Measurements from ENCODE around the gene VPS35L. TPM values are rescaled to one million over a fixed set of nuclear protein-coding genes. Genes with fewer than 3 reads are reported as not detected.

Gene VPS35L
- total RNA-seq, 1 experiment from 2014 or later = 5.4 TPM

DNA sequence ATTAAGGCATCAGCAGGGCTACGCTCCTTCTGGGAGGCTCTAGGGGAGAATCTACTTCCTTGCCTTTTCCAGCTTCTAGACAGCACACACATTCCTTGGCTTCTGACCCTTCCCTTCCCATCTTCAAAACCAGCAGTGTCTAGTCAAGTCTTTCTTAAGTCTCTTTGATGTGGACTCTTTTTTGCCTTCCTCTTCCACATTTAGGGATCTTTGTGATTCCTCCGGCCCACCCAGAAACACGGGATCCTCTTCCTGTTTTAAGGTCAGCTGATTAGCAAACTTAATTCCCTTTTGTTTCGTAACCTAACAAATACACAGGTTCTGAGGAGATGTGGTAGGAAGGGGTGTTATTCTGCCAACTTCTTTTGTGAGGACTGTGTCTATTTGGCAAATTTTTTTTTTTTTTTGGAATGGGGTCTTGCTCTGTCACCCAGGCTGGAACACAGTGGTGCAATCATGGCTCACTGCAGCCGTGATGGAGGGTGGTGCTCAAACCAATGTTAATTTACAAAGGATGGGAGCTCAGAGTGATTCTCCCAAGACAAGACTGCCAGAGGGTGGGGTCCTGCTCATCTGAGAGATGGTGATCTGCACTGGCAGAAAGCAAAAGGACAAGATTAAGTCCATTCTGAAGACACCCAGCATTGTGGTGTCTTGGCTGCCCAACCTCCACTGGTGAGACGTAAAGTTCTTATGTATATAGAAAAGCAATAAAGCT, 147.8 kb downstream of the VPS35L start:
- ChIA-PET CTCF (no interaction called here), POLR2A (no interaction called here)
- DNase-seq = no peak
- intact Hi-C loops (cut with micrococcal nuclease; ENCODE audit: unreplicated experiment) = no loop called here
- peaks cover 48% of the 10 kb centered on the region for H3K36me3 Mint-ChIP-seq (ENCODE audit: insufficient read depth, unreplicated experiment)
- no TSS peak for BruUV-seq (replicated peaks)
- no peaks in the 10 kb centered on the region for H3K9me3 Mint-ChIP-seq (ENCODE audit: unreplicated experiment)
- no peak overlapping the region for H3K27ac Mint-ChIP-seq (ENCODE audit: unreplicated experiment)
- no peaks in the 10 kb centered on the region for H3K27me3 ChIP-seq (replicated peaks; ENCODE audit: control insufficient read depth, insufficient read depth, low read length)
- peaks cover 11% of the 10 kb centered on the region for H3K4me1 Mint-ChIP-seq (ENCODE audit: low read depth, unreplicated experiment)
- peaks cover 4% of the 10 kb centered on the region for H3K36me3 ChIP-seq (ENCODE audit: control insufficient read depth, insufficient read depth, low read length)
- H3K27me3 Mint-ChIP-seq (ENCODE audit: insufficient read depth, unreplicated experiment) = no peaks in the 10 kb centered on the region
- no peak overlapping the region for H3K4me3 ChIP-seq (ENCODE audit: low read depth, low read length)
- peaks cover 11% of the 10 kb centered on the region for H3K4me1 ChIP-seq
- H3K4me3 Mint-ChIP-seq (ENCODE audit: unreplicated experiment) = no peak overlapping the region
- TF ChIP-seq, protein P1, sequence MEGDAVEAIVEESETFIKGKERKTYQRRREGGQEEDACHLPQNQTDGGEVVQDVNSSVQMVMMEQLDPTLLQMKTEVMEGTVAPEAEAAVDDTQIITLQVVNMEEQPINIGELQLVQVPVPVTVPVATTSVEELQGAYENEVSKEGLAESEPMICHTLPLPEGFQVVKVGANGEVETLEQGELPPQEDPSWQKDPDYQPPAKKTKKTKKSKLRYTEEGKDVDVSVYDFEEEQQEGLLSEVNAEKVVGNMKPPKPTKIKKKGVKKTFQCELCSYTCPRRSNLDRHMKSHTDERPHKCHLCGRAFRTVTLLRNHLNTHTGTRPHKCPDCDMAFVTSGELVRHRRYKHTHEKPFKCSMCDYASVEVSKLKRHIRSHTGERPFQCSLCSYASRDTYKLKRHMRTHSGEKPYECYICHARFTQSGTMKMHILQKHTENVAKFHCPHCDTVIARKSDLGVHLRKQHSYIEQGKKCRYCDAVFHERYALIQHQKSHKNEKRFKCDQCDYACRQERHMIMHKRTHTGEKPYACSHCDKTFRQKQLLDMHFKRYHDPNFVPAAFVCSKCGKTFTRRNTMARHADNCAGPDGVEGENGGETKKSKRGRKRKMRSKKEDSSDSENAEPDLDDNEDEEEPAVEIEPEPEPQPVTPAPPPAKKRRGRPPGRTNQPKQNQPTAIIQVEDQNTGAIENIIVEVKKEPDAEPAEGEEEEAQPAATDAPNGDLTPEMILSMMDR (IDR thresholded peaks at IDR 0.05; ENCODE audit: insufficient read depth in 1 of 2, low read depth in 1 of 2, low read length in 1 of 2, severe bottlenecking in 1 of 2, unreplicated experiment in 1 of 2) = no peak
- no peaks in the 10 kb centered on the region for H3K9me3 ChIP-seq

DNA sequence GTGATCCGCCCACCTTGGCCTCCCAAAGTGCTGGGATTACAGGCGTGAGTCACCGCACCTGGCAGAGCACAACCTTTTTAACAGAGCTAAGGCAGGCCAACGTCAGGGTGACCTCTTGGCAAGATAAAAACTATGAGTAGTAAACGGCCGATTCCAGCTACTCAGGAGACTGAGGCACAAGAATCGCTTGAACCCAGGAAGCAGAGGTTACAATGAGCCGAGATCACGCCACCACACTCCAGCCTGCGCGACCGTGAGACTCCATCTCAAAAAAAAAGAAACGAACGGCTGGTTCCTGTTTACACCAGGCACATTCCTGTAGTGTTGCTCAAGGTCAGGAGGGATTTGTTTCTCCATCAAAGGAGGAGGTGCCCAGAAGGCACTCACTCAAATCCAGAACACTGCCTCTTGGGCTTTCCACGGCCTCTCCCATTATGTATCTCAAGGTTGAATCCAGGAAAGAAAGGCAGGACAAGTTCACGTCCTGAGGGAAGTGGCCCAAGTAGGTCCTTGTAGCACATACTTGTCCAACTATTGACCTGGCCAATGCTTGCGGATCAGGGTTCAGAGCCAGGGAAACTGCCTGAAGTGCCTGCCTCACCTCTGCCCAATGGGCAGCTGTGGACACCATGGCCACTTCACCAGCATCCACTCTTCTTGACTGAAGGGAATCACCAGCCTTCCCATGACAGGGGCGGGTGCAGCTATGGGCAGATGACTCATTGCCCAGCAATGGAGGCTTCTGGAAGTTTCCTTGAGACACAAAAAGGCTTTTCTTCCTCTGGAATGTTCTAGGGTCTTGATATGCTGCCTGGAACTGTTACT, 149.0 kb downstream of the VPS35L start:
- Histone ChIP-seq H3K27me3 (replicated peaks; ENCODE audit: control insufficient read depth, insufficient read depth, low read length) (no peaks in the 10 kb centered on the region), H3K4me1 (peaks cover 11% of the 10 kb centered on the region), H3K36me3 (ENCODE audit: control insufficient read depth, insufficient read depth, low read length) (peaks cover 4% of the 10 kb centered on the region), H3K4me3 (ENCODE audit: low read depth, low read length) (no peak overlapping the region), H3K9me3 (no peaks in the 10 kb centered on the region)
- TF ChIP-seq, protein P1 (IDR thresholded peaks at IDR 0.05; ENCODE audit: insufficient read depth in 1 of 2, low read depth in 1 of 2, low read length in 1 of 2, severe bottlenecking in 1 of 2, unreplicated experiment in 1 of 2) = no peak
- no peaks in the 10 kb centered on the region for H3K9me3 Mint-ChIP-seq (ENCODE audit: unreplicated experiment)
- peaks cover 60% of the 10 kb centered on the region for H3K36me3 Mint-ChIP-seq (ENCODE audit: insufficient read depth, unreplicated experiment)
- DNase-seq = no peak
- H3K27ac Mint-ChIP-seq (ENCODE audit: unreplicated experiment) = no peak overlapping the region
- H3K27me3 Mint-ChIP-seq (ENCODE audit: insufficient read depth, unreplicated experiment) = no peaks in the 10 kb centered on the region
- peaks cover 10% of the 10 kb centered on the region for H3K4me1 Mint-ChIP-seq (ENCODE audit: low read depth, unreplicated experiment)
- H3K4me3 Mint-ChIP-seq (ENCODE audit: unreplicated experiment) = no peak overlapping the region
- POLR2A ChIA-PET = no interaction called here
- intact Hi-C loops (cut with micrococcal nuclease; ENCODE audit: unreplicated experiment) = no loop called here
- CTCF ChIA-PET = no interaction called here
- BruUV-seq (replicated peaks) = no TSS peak

DNA sequence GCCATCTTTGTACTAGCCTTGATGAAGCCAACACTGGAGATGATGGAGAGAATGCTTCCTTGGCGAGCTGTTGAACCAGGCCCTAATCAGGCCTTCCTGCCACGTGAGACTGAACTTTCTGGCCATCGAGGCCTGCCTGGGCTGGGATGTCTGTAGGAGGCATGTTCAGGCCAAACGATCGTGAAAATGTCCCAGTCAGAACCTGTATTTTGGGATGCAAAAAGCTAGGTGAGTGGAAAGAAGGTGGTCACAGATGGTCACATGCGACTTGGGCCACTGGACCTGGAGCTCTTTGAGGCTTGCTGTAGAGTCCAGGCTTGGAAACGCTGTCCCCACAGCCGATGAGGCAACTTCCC, 149.6 kb downstream of the VPS35L start:
- Mint-ChIP-seq H3K27ac (ENCODE audit: unreplicated experiment) (no peak overlapping the region), H3K4me1 (ENCODE audit: low read depth, unreplicated experiment) (peaks cover 13% of the 10 kb centered on the region), H3K36me3 (ENCODE audit: insufficient read depth, unreplicated experiment) (peaks cover 63% of the 10 kb centered on the region), H3K4me3 (ENCODE audit: unreplicated experiment) (no peak overlapping the region), H3K9me3 (ENCODE audit: unreplicated experiment) (no peaks in the 10 kb centered on the region), H3K27me3 (ENCODE audit: insufficient read depth, unreplicated experiment) (no peaks in the 10 kb centered on the region)
- POLR2A ChIA-PET = no interaction called here
- intact Hi-C loops (cut with micrococcal nuclease; ENCODE audit: unreplicated experiment) = no loop called here
- BruUV-seq (replicated peaks) = no TSS peak
- DNase-seq = no peak
- CTCF ChIA-PET = no interaction called here
- TF ChIP-seq, protein P1 (IDR thresholded peaks at IDR 0.05; ENCODE audit: insufficient read depth in 1 of 2, low read depth in 1 of 2, low read length in 1 of 2, severe bottlenecking in 1 of 2, unreplicated experiment in 1 of 2) = no peak
- Histone ChIP-seq H3K27me3 (replicated peaks; ENCODE audit: control insufficient read depth, insufficient read depth, low read length) (no peaks in the 10 kb centered on the region), H3K4me3 (ENCODE audit: low read depth, low read length) (no peak overlapping the region), H3K9me3 (no peaks in the 10 kb centered on the region), H3K4me1 (peaks cover 11% of the 10 kb centered on the region), H3K36me3 (ENCODE audit: control insufficient read depth, insufficient read depth, low read length) (peaks cover 4% of the 10 kb centered on the region)

All from Caco-2 (cell line).